GM12872 (cell line): ENCODE measurements around the gene ESRRG.

Experiments used
- TF ChIP-seq, protein P1 (sequence below): IDR thresholded peaks from 3 replicates; pipeline ENCODE4 v1.5.1; 2011; ENCODE audit warnings: low read depth, mild to moderate bottlenecking, low read length, moderate library complexity; ENCODE audit not compliant: insufficient read depth

ESRRG gene

DNA sequence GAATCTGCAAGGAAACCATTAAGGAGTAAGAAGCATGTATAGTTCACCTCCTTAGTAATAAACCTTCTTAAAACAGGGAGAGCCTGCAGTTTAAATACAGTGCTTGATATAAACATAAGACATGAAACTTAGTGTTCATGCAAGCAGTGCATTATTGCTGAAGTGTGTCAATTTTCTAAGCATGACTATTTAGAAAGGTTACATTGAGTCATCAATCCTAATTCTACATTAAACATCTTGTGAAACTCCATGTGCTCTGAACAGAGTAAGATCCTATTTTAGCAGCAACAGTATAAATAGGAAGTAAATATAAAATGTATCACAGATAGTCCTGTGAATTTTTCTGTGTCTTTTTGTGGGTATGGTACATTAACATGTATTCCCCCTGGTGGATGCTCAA, 135.5 kb downstream of the ESRRG start:
- TF ChIP-seq, protein P1, sequence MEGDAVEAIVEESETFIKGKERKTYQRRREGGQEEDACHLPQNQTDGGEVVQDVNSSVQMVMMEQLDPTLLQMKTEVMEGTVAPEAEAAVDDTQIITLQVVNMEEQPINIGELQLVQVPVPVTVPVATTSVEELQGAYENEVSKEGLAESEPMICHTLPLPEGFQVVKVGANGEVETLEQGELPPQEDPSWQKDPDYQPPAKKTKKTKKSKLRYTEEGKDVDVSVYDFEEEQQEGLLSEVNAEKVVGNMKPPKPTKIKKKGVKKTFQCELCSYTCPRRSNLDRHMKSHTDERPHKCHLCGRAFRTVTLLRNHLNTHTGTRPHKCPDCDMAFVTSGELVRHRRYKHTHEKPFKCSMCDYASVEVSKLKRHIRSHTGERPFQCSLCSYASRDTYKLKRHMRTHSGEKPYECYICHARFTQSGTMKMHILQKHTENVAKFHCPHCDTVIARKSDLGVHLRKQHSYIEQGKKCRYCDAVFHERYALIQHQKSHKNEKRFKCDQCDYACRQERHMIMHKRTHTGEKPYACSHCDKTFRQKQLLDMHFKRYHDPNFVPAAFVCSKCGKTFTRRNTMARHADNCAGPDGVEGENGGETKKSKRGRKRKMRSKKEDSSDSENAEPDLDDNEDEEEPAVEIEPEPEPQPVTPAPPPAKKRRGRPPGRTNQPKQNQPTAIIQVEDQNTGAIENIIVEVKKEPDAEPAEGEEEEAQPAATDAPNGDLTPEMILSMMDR = no peak

DNA sequence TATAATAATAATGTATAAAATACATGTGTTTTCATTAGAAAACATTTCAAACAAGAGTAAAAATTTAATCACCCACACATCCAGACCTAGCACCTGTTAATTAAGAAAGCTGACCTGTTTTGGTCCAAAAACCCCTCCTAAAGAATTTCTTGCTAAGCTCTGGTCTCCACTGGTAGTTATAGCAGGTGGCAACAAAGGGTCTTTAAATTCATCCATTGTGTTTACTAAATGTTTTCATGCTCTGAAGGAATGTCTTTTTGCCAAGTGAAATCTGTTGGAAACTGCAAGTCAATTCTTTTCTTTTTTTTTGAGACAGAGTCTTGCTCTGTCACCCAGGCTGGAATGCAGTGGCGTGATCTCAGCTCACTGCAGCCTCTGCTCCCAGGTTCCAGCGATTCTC, 141.1 kb downstream of the ESRRG start:
- TF ChIP-seq, protein P1 = no peak

DNA sequence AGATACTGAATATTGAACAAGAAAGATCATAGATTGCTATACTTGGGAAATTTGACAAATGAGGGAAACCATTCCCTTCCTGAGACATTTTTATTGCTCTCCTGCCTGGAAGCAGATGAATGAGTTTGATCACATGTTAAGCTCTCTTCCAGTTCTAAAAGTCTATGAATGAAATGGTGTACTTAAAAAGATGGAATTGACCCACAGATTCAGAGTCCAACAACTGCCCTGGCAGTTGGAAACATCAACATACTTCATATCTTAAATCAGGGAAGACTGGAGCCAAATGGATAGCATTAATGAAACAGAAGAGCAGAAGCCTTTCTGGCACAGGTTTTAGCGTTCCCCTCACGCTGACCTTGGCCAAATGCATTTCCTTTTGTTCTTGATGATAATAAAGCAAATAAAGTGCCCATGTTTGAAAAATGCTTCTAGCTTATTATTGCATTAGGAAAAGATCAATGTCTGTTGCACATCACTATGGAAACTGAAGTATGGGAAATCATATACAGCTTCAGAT, 142.6 kb downstream of the ESRRG start:
- TF ChIP-seq, protein P1 = no peak

DNA sequence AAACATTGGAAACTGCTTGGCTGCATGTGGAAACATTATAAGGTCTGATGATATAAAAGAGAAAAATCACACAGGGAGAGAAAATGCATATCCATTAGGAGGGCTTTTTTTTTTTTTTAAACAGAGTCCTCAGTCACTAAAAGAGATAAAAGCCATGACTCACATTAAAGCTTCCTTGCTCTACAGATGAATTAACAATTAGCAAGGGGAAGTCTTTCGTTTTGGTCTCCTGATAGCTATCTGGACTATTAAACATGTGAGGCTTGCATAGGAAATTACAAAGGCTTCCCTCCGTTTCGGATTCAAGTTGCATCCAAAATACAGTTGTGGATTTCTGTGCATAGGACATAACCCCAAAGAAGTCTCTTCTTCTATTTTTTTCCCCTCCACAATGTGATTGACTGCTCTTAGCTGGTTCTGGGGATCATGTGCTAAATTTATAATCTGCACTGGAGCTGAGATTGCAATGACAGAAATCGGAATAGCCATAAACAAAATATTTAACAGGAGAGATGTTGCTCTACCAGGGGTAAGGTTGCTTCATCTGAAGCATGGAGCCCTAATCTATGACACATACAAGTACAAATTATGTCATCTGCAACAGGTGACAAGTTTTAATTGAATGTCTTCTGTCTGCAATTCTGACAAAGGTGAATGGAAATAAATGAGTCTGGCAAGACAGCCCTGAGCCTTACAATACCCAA, 146.8 kb downstream of the ESRRG start:
- TF ChIP-seq, protein P1 = no peak

DNA sequence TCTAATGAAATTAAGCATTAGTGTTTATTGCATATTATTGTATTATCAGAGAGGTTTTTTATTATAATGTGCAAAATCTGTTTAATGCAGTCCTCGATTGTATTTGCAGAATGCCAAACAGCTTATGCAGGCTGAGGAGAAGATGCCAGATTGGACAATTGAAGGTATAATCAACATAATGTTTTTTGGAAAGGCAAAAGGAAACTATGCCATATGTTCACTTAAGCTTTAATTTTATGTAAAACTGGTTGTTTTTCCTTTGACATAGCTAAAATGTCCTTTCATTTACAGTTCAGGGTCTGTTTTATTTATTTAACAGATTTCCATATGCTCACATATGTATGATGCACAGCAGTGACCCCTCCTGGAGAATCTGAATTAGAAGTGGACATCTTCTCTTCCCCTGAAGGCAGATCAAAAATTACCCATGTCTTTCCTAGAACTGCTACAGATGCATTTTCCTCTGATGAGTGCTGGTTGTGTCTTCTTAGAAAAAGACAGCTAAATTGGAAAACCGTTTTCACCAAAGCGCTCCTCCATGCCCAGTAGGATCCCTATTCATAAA, 156.5 kb downstream of the ESRRG start:
- TF ChIP-seq, protein P1 = no peak; the same call in 2 of the 3 replicates

DNA sequence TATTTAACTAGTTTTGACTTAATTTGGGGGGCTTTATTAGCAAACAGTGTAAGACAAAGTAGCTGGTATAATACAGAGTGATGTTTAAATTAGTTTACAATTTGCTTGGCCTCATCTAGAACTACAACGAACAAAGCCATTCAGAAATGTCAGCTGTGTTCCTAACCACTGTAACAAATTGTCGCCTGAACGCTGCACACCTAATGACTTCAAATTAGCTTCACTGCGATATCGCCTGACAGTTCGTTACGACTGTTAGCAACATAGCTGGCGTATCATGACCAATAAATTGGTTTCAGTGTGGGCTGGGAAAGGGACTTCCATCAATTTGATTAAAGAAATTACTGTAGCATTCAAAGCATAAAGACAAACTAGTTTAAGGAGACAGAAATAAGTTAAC, 160.1 kb downstream of the ESRRG start:
- TF ChIP-seq, protein P1 = no peak

DNA sequence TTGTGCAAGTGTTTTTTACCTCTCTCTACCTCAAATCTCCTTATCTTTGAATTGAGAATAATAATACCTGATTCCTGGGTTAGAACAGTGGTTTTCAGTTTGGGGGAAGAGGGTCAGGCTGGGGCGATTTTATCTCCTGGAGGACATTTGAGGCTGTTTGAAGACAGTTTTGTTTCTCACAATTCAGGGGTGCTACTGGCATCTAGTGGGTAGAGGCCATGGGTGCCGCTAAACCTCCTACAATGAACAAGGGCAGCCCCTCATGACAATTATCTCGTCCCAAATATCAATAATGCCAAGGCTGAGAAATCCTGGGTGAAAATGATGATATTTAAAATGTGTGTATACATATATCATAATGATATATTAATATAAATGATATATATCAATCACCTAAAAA, 160.8 kb downstream of the ESRRG start:
- TF ChIP-seq, protein P1 = 0 out of 3 replicates have a peak, but pooled peaks have one; percentile 4
